Aorta (tissue), 5 donors: ENCODE results near the gene NOXO1. TPM values are rescaled to one million over a fixed set of nuclear protein-coding genes. Genes with fewer than 3 reads are reported as not detected.

Experiments
- ATAC-seq: fragments of 200-7000 bp; cut with Tn5 transposase; one replicate; pipeline ENCODE4 v1.9.1; 2022; ENCODE audit warnings: moderate library complexity; ENCODE audit not compliant: low FRiP score
- DNase-seq, 2 donors: peaks; one replicate each; pipeline ENCODE4 v3.0.0-alpha.2; 2020
- H3K27ac ChIP-seq, 2 donors: one replicate each; pipeline ENCODE4 v1.5.1; 2013; ENCODE audit warnings: low read length in 2 of 2, mild to moderate bottlenecking in 2 of 2, moderate library complexity in 2 of 2, control low read depth in 1 of 2, inconsistent platforms in 1 of 2, low read depth in 1 of 2
- H3K27me3 ChIP-seq, 2 donors: one replicate each; pipeline ENCODE4 v1.6.1; 2013; ENCODE audit warnings: control low read depth in 1 of 2, low read length in 1 of 2, mild to moderate bottlenecking in 1 of 2, moderate library complexity in 1 of 2; ENCODE audit not compliant: insufficient read depth in 2 of 2, control insufficient read depth in 1 of 2
- H3K36me3 ChIP-seq, 2 donors: one replicate each; pipeline ENCODE4 v1.6.1; 2013; ENCODE audit warnings: control low read depth in 1 of 2, low read length in 1 of 2, mild to moderate bottlenecking in 1 of 2; ENCODE audit not compliant: insufficient read depth in 2 of 2, control insufficient read depth in 1 of 2
- H3K4me1 ChIP-seq, 2 donors: one replicate each; pipeline ENCODE4 v1.6.1; 2013; ENCODE audit warnings: low read length in 2 of 2, control low read depth in 1 of 2, mild to moderate bottlenecking in 1 of 2, moderate library complexity in 1 of 2; ENCODE audit not compliant: insufficient read depth in 2 of 2, control insufficient read depth in 1 of 2
- H3K4me3 ChIP-seq, 2 donors: one replicate each; pipeline ENCODE4 v1.5.1; 2013; ENCODE audit warnings: low read length in 2 of 2, control low read depth in 1 of 2, mild to moderate bottlenecking in 1 of 2
- H3K9me3 ChIP-seq: one replicate; pipeline ENCODE4 v1.6.1; 2013; ENCODE audit warnings: mild to moderate bottlenecking, low read length; ENCODE audit not compliant: control insufficient read depth
- WGBS, 2 donors: extraction: QIAGEN DNeasy Blood & Tissue Kit; methylation state at CpG; one replicate each; pipeline ENCODE4 v1.1.7; 2013; 5-methylcytosine and 5-hydroxymethylcytosine counted together
- intact Hi-C, 2 donors: fragments of 100-400 bp; cut with DNase I; formaldehyde crosslinking; loops; one replicate each; pipeline versions ENCODE4 v1.14.2 to v1.15.0; 2022
- polyA plus RNA-seq, 2 donors: library from polyadenylated mRNA; stranded (reverse); fragments of 200-250 nt; gene quantifications; one replicate each; pipeline ENCODE4 v1.2.3, GENCODE V29; 2013
- total RNA-seq, 2 donors: library from RNA; stranded (reverse); fragmentation: NEBNext Ultra II Directional; extraction: Animal tissue kit (Norgen Biotek cat#: 25700); gene quantifications; one replicate each; pipeline ENCODE4 v1.2.1, GENCODE V29; 2021
- donor health status: healthy with polysubstance abuse.
- donor health status: Bipolar disorder and iron deficiency.
- donor health status: DM: no; HTN: no; CAD: no.
- donor health status: DM: no; HTN: no; CAD: no.
- donor health status: DM: yes; HTN: yes; CAD: no.

Gene NOXO1
- total and polyA plus RNA-seq, 4 donors = 0.84 TPM; not detected in 3

DNA sequence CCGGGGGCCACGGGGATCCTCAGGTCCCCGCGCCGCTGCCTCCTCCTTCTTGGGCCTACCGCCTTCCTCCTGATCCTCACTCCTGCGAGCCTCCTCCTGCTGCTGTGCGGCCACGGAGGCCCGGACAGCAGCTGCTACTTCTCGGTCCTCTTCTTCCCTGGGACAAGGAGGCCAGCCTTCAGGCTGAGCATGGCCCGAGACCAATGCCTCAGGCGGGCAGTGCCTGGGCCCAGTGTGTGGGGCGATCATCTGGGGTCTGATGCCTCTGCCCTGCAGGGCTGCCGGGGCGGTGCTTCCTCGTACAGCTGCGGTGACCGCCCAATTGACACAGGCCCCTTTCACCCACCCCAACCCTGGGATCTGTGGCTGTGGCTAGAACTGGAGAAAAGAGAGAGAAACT, 19.8 kb upstream of the NOXO1 start:
- Histone ChIP-seq H3K27ac (no peak overlapping the region), H3K36me3 (peaks cover 0 to 17% of the 10 kb centered on the region in 2 donors), H3K4me1 (no peaks in the 10 kb centered on the region), H3K9me3 (no peaks in the 10 kb centered on the region), H3K4me3 (no peak overlapping the region), H3K27me3 (no peaks in the 10 kb centered on the region)
- 93 to 94% methylated on average over 19 of the region's 19 CpGs for WGBS, 2 donors
- ATAC-seq = no peak
- DNase-seq = no peak
- intact Hi-C loops = no loop called here

DNA sequence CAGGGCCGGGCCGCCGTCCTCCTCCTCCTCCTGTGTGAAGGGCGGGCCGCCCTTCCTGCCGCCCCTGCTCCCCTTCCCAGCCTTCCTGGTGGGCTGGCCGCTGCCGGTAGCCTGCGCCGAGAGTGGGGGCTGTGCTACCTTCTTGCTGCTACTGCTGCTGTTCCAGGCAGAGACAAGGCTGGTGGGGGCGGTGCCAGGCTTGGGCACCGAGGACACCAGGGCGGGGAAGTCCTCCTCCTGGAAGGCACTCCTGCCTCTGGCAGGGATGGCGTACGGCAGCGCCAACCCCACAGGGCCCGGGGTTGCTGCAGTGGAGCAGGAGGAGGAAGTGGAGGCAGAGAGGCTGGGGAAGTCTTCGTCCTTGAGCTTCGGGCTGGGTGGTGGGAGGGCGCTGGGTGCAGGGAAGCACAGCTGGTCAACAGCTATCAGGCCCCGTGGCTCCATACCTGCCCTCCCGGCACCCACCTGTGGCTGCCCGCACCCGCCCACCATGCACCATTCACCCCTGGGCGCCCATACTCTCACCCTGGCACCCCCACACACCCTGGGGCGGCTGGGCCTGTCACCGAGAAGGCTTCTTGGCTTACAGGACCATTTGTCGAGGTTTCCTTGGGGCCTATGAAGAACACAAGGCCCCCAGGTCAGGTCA, 18.7 kb upstream of the NOXO1 start:
- no peaks in the 10 kb centered on the region for H3K9me3 ChIP-seq
- H3K36me3 ChIP-seq = peaks cover 0 to 17% of the 10 kb centered on the region in 2 donors
- no peak for DNase-seq
- no peak for ATAC-seq
- no peak overlapping the region for H3K27ac ChIP-seq
- H3K27me3 ChIP-seq = no peaks in the 10 kb centered on the region
- 88 to 90% methylated on average over 27 to 28 of the region's 28 CpGs for WGBS, 2 donors
- H3K4me3 ChIP-seq = no peak overlapping the region
- H3K4me1 ChIP-seq = no peaks in the 10 kb centered on the region
- intact Hi-C loops = no loop called here

DNA sequence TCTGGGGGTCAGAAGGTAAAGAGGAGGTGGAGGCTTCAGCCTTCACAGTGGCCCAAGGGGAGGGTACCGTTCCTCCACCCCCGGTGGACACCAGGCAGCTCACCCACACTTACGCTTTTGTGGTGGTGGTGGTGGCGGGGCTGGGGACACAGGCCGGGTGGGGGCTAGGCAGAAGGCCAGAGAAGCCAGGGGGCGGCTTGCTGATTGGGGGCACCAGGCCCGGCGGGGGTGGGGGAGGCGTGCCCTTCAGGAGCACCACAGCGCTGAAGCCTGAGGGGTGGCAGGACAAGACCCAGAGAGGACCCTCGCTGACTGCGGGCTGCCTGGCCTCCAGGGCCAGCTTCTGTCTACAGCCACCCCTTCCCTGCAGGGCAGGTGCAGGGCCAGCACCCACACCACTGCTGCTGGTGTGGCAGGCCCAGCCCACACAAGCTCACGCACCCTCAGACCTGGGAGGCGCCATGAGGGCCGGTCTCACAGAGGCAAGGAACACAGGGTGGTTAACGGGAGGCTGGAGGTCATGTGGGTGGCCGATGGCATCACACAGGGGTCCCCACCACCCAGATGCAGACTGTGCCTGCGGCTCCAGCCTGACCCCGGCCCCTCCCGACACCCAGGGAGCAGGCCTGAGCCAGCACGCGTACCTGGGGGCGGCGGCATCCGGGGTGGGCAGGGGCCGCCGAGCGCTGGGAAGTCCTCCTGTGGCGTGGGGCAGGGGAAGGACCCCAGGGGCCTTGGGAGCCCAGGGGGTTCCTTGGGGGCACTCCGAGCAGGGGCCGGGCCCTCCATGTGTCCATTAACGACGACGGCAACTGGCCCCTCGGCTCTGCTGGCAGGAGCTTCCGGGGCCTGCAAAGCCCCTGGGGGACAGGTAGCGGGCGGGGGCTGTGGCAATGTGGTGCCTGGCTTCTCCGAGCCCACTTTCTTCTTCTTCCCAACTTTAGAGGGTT, 17.9 kb upstream of the NOXO1 start:
- Histone ChIP-seq H3K27me3 (no peaks in the 10 kb centered on the region), H3K36me3 (peaks cover 0 to 17% of the 10 kb centered on the region in 2 donors), H3K9me3 (no peaks in the 10 kb centered on the region), H3K27ac (no peak overlapping the region), H3K4me1 (no peaks in the 10 kb centered on the region), H3K4me3 (no peak overlapping the region)
- ATAC-seq = no peak
- WGBS, 2 donors = 92 to 93% methylated on average over 35 to 39 of the region's 39 CpGs
- DNase-seq = no peak
- intact Hi-C loops = no loop called here

DNA sequence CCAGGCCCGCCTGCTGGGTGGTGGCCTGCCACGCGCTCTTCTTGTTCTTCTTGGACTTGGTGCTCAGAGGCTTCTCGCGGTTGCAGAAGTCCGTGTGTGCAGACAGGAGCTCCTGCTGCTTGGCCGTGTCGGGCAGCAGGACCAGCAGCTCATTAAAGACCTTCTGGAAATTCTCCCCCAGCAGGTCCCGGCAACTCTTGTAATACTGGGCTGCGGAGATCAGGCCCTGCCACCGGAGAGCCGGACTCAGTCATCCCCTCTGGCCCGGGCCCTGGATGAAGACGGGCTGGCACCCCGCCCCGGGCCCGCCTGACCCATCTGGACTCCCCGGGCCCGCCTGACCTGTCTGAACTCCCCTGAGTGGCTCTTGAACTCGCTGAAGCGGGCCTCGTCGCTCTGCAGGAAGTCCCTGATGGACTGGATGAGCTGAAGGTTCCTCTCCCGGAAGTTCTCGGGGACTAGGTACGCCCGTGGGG, 17.1 kb upstream of the NOXO1 start:
- WGBS, 2 donors = 93 to 94% methylated on average over 26 to 27 of the region's 27 CpGs
- no peak overlapping the region for H3K27ac ChIP-seq
- DNase-seq = no peak

DNA sequence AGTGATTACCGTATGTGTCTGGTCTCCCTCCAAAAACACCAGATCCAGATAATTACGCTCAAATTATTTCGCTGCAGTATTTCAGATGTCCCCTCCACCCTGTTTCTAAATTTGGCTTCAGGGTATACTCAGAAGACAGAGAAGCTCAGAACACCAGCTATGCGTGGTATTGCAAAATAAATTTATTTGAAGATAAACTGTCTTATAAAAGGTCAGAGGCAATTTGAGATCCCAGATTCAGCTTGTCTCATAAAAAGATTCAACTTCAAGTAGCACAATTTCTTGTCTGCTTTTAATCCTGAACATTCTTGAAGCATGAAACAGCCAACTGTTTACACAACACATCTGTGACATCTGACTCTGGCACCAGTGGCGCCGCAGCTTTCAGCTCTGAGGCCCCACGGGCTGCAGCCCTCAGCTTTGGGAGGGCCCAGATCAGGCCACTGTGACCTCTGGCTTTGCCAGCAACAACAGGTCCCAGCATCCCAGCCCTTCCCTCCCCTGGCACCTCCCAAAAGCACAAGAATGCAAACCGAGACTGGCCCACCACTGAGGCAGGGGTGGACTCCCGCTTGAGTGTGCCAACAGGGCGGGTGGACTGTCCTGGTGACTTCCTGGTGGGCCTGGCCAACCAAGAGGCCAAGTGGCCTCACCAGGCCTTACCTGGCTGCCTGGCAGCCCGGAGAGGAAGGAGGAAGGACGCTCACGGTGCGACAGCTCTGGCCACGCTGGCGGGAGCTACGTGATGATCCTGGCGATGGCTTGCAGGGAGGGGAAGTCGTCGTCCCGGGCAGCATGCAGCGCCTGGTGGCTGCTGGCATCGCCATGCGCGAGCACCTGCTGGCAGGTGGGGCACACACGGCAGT, 16.5 kb upstream of the NOXO1 start:
- Histone ChIP-seq H3K27me3 (no peaks in the 10 kb centered on the region), H3K27ac (no peak overlapping the region), H3K9me3 (no peaks in the 10 kb centered on the region), H3K4me3 (no peak overlapping the region), H3K36me3 (peaks cover 0 to 17% of the 10 kb centered on the region in 2 donors), H3K4me1 (no peaks in the 10 kb centered on the region)
- DNase-seq = no peak
- intact Hi-C loops = no loop called here
- 85 to 87% methylated on average over 23 to 26 of the region's 26 CpGs for WGBS, 2 donors
- ATAC-seq = no peak

More for the DNA sequence above, 17.1 kb upstream of the NOXO1 start:
- Histone ChIP-seq H3K36me3 (peaks cover 0 to 17% of the 10 kb centered on the region in 2 donors), H3K4me3 (no peak overlapping the region), H3K4me1 (no peaks in the 10 kb centered on the region), H3K27me3 (no peaks in the 10 kb centered on the region), H3K9me3 (no peaks in the 10 kb centered on the region)
- ATAC-seq = no peak
- intact Hi-C loops = no loop called here

DNA sequence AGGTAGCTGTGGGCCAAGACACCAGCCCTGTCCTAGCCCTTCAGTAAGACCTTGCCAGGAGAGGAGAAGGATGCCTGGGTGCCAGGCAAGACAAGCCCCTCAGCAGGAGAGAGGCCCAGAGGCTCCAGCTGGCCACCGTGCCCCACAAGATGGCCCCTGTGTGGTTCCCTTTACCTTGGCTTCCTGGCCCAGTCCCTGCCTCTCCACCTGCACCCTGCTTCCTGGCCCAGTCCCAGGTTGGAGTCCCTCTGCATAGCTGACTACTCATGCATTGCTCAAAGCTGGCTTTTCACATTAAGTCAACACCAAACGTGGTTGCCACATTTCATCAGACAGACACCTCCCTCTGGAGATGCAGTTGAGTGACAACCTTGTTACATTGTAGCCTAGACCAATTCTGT, 12.5 kb upstream of the NOXO1 start:
- intact Hi-C loops = no loop called here
- 51 to 52% methylated on average over 2 of the region's 2 CpGs for WGBS, 2 donors
- H3K4me1 ChIP-seq = no peaks in the 10 kb centered on the region
- DNase-seq (no peak), ATAC-seq (no peak)
- H3K27me3 ChIP-seq = no peaks in the 10 kb centered on the region
- no peak overlapping the region for H3K27ac ChIP-seq
- H3K36me3 ChIP-seq = peaks cover 0 to 2% of the 10 kb centered on the region in 2 donors
- no peaks in the 10 kb centered on the region for H3K9me3 ChIP-seq
- H3K4me3 ChIP-seq = no peak overlapping the region

DNA sequence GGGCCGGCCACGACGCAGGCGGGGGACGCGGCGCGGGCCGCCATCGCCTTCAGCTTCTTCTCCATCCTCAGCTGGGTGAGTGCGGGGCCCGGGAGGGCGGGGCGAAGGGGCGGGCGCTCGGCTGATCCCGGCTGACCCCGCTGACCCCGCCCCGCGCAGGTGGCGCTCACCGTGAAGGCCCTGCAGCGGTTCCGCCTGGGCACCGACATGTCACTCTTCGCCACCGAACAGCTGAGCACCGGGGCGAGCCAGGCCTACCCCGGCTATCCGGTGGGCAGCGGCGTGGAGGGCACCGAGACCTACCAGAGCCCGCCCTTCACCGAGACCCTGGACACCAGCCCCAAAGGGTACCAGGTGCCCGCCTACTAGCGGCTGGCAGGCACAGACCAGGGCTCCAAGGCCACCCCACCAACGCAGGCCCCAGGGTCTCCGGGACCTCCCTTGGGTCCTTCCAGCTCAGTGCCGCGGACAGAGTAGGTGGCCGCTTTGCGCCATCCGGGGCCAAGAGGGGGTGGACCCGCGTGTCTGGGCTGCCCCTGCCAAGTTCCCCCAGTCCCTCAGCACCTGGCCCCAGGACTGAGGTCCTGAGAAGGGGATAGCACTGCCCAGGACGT, 11.5 kb upstream of the NOXO1 start:
- no peaks in the 10 kb centered on the region for H3K36me3 ChIP-seq
- H3K9me3 ChIP-seq = no peaks in the 10 kb centered on the region
- intact Hi-C loops = no loop called here
- ATAC-seq (peak; percentile 19), DNase-seq (no peak)
- WGBS, 2 donors = 40 to 41% methylated on average over 46 to 50 of the region's 50 CpGs
- H3K27me3 ChIP-seq = no peaks in the 10 kb centered on the region
- H3K4me1 ChIP-seq = no peaks in the 10 kb centered on the region
- H3K4me3 ChIP-seq = no peak overlapping the region
- no peak overlapping the region for H3K27ac ChIP-seq
